Activated CD4-positive, alpha-beta memory T cell treated with anti-CD3 and anti-CD28 coated beads for 36 hours (primary cell): ENCODE data around the gene SARDH. TPM values are rescaled to one million over a fixed set of nuclear protein-coding genes. Genes with fewer than 3 reads are reported as not detected.

Experiments used
- CTCF ChIA-PET: fragments of 350-600 bp; sonication (Branson Sonifier 250); formaldehyde crosslinking; loops from one replicate; lab custom pipeline; 2021; ENCODE audit warnings: antibody characterized with exemption, inconsistent platforms; lab: Charles Lee
- POLR2A ChIA-PET: fragments of 350-600 bp; sonication (Branson Sonifier 250); formaldehyde crosslinking; loops from one replicate; lab custom pipeline; 2021; ENCODE audit warnings: antibody characterized with exemption; lab: Charles Lee
- DNase-seq: peaks from one replicate; pipeline ENCODE4 v3.0.0-alpha.2; 2020
- H3K27ac Mint-ChIP-seq: one replicate; pipeline ENCODE4 v1.8.0; 2021; ENCODE audit warnings: mixed read lengths
- H3K27me3 Mint-ChIP-seq: one replicate; pipeline ENCODE4 v1.8.0; 2021; ENCODE audit warnings: mixed read lengths
- H3K36me3 Mint-ChIP-seq: one replicate; pipeline ENCODE4 v1.8.0; 2021; ENCODE audit warnings: mixed read lengths
- H3K4me1 Mint-ChIP-seq: one replicate; pipeline ENCODE4 v1.8.0; 2021; ENCODE audit warnings: low read depth, mixed read lengths
- H3K4me3 Mint-ChIP-seq: one replicate; pipeline ENCODE4 v1.8.0; 2021; ENCODE audit warnings: mild to moderate bottlenecking, mixed read lengths
- H3K9me3 Mint-ChIP-seq: one replicate; pipeline ENCODE4 v1.8.0; 2021; ENCODE audit warnings: mixed read lengths
- intact Hi-C: fragments of 100-400 bp; cut with micrococcal nuclease; formaldehyde crosslinking; loops from one replicate; pipeline ENCODE4 v1.15.1; 2023
- total RNA-seq, 2 experiments: library from RNA; stranded (reverse); gene quantifications; one replicate each; pipeline ENCODE4 v1.2.3, GENCODE V29; 2021

Gene SARDH
- total RNA-seq, 2 experiments from 2014 or later, result 6.5 to 6.6 TPM

GRCh38 chr9:133643362-133643755, 94.8 kb downstream of the SARDH start:
- no peaks in the 10 kb centered on the region for H3K36me3 Mint-ChIP-seq
- intact Hi-C loops, result no loop called here
- ChIA-PET CTCF (no interaction called here), POLR2A (no interaction called here)
- no peaks in the 10 kb centered on the region for H3K9me3 Mint-ChIP-seq
- no peak overlapping the region for H3K4me3 Mint-ChIP-seq
- H3K27me3 Mint-ChIP-seq, result no peaks in the 10 kb centered on the region
- no peak for DNase-seq
- no peak overlapping the region for H3K27ac Mint-ChIP-seq
- H3K4me1 Mint-ChIP-seq, result no peaks in the 10 kb centered on the region

GRCh38 chr9:133642708-133643361, 95.3 kb downstream of the SARDH start:
- intact Hi-C loops, result no loop called here
- no peak overlapping the region for H3K27ac Mint-ChIP-seq
- H3K27me3 Mint-ChIP-seq, result no peaks in the 10 kb centered on the region
- DNase-seq, result no peak
- H3K4me1 Mint-ChIP-seq, result no peaks in the 10 kb centered on the region
- no peaks in the 10 kb centered on the region for H3K9me3 Mint-ChIP-seq
- H3K36me3 Mint-ChIP-seq, result no peaks in the 10 kb centered on the region
- POLR2A ChIA-PET, result no interaction called here
- CTCF ChIA-PET, result no interaction called here
- H3K4me3 Mint-ChIP-seq, result no peak overlapping the region

DNA sequence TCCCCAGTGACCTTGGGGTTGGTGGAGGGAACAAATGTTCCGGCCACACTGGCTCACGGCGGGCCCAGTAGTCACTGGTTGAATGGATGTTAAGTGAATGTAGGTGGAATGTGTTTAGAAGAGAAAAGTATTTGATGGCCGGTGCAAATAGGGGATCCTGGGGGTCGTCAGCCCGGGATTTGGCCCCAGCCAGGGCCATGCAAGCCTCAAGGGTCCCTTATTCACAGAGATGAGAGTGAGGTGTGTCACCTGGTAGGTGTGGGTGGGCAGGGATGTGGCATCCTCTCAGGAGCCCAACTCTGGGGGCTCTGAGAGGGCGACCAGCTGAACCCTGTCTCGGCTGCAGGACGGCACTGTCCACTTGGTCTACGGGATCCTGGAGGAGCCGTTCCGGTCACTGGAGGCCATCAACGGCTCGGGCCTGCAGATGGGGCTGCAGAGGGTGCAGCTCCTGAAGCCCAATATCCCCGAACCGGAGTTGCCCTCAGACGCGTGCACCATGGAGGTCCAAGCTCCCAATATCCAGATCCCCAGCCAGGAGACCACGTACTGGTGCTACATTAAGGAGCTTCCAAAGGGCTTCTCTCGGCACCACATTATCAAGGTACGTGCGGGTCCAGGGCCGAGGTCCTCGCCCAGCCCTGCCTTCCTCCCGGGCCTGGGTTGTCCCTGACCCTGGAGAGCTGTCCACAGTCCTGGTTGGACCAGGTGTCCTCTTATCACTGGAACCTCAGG, 96.1 kb downstream of the SARDH start:
- H3K4me3 Mint-ChIP-seq, result no peak overlapping the region
- POLR2A ChIA-PET, result no interaction called here
- intact Hi-C loops, result no loop called here
- H3K27ac Mint-ChIP-seq, result no peak overlapping the region
- DNase-seq, result no peak
- H3K9me3 Mint-ChIP-seq, result no peaks in the 10 kb centered on the region
- no peaks in the 10 kb centered on the region for H3K4me1 Mint-ChIP-seq
- no peaks in the 10 kb centered on the region for H3K36me3 Mint-ChIP-seq
- no peaks in the 10 kb centered on the region for H3K27me3 Mint-ChIP-seq
- CTCF ChIA-PET, result no interaction called here

- ChIA-PET POLR2A (no interaction called here), CTCF (no interaction called here)
These were observed 96.8 kb downstream of the SARDH start for GRCh38 chr9:133641396-133641655.

DNA sequence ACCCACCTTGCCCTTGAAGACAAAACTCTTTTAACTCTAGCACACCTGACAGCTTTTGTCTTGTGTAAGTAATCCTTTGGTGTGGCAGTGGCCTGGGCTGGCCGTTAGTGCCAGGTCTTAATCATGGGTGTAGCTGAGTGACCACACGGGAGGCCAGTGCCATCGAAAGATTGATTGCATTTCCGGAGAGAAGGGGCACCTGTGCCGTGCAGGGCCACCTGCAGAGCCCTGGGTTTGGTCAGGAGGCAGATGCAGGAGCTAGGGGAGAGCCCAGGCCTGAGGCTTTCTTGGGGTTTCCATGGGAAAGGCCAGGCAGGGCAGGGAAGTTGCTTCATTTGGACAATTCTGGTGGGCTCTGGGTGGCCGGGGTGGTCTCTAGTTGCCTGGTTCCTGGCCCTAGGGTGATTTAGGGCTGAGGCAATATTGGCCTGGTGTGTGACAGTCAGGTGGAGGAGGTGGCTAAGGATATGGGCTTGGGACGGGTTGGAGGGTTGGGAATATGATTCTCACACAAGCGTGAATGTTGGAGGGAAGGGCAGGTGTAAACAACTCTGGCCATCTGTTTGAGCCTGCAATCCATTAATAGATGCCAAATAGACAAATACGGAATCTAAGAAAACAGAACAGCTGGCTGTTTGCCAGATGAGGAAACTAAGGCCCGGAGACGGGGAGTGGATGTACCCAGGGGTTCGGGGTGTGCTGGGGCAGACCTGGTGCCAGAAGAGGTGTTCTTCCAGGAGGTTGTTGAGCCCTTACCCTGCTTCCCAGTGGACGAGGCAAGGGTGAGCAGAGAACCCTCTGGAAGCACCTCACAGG, 97.4 kb downstream of the SARDH start:
- POLR2A ChIA-PET, result no interaction called here
- CTCF ChIA-PET, result no interaction called here
- no peak for DNase-seq
- no peaks in the 10 kb centered on the region for H3K9me3 Mint-ChIP-seq
- no peak overlapping the region for H3K27ac Mint-ChIP-seq
- intact Hi-C loops, result no loop called here
- H3K27me3 Mint-ChIP-seq, result no peaks in the 10 kb centered on the region
- no peak overlapping the region for H3K4me3 Mint-ChIP-seq
- no peaks in the 10 kb centered on the region for H3K36me3 Mint-ChIP-seq
- no peaks in the 10 kb centered on the region for H3K4me1 Mint-ChIP-seq

More at GRCh38 chr9:133641396-133641655, 96.8 kb downstream of the SARDH start:
- Mint-ChIP-seq H3K9me3 (no peaks in the 10 kb centered on the region), H3K4me1 (no peaks in the 10 kb centered on the region), H3K27me3 (no peaks in the 10 kb centered on the region), H3K36me3 (no peaks in the 10 kb centered on the region), H3K4me3 (no peak overlapping the region), H3K27ac (no peak overlapping the region)
- DNase-seq, result no peak
- intact Hi-C loops, result no loop called here

DNA sequence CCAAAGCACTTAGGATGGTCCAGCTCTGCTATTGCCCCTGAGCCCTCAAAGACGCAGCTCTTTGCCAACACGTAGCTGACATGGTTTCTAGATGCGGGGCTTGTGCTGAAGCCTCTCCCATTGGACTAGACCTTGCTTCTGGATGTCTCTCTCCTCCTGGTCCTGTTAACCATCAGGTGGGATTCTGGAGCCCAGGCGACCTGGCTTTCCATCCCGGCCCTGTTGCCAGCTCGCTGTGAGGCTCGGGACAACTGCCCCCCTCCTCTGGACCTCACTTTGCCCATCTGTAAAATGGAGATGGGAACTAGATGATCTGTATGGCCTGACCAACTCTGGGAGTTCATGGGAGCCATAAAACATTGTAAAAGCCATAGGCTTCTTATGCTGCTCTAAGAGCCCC, 98.0 kb downstream of the SARDH start:
- Mint-ChIP-seq H3K4me1 (no peaks in the 10 kb centered on the region), H3K27ac (no peak overlapping the region), H3K27me3 (no peaks in the 10 kb centered on the region), H3K36me3 (no peaks in the 10 kb centered on the region), H3K9me3 (no peaks in the 10 kb centered on the region), H3K4me3 (no peak overlapping the region)
- DNase-seq, result no peak
- intact Hi-C loops, result no loop called here
- POLR2A ChIA-PET, result no interaction called here
- CTCF ChIA-PET, result no interaction called here

DNA sequence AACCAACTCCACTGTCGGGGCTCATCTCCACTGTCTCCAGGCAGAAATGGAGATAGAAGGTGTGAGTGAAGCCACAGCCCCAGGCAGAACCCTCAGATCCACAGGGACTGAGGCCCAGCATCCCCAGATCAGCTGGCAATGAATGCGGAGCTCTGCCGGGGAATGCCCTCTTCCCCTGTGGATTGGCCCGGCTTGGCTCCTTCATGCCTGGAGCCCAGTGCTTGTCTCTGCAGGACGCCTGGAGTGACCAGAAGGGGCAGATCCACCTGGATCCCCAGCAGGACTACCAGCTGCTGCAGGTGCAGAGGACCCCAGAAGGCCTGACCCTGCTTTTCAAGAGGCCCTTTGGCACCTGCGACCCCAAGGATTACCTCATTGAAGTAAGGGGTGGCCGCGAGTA, 98.5 kb downstream of the SARDH start:
- H3K4me3 Mint-ChIP-seq, result no peak overlapping the region
- POLR2A ChIA-PET, result no interaction called here
- H3K27ac Mint-ChIP-seq, result no peak overlapping the region
- H3K36me3 Mint-ChIP-seq, result no peaks in the 10 kb centered on the region
- no peaks in the 10 kb centered on the region for H3K9me3 Mint-ChIP-seq
- no peak for DNase-seq
- intact Hi-C loops, result no loop called here
- H3K27me3 Mint-ChIP-seq, result no peaks in the 10 kb centered on the region
- CTCF ChIA-PET, result no interaction called here
- H3K4me1 Mint-ChIP-seq, result no peaks in the 10 kb centered on the region

- no peak for DNase-seq
- no peaks in the 10 kb centered on the region for H3K36me3 Mint-ChIP-seq
- H3K4me3 Mint-ChIP-seq, result no peak overlapping the region
- intact Hi-C loops, result no loop called here
- no peaks in the 10 kb centered on the region for H3K4me1 Mint-ChIP-seq
- ChIA-PET CTCF (no interaction called here), POLR2A (no interaction called here)
- no peak overlapping the region for H3K27ac Mint-ChIP-seq
- H3K27me3 Mint-ChIP-seq, result no peaks in the 10 kb centered on the region
- no peaks in the 10 kb centered on the region for H3K9me3 Mint-ChIP-seq
These were observed 99.4 kb downstream of the SARDH start for GRCh38 chr9:133638711-133639110.

GRCh38 chr9:133638076-133638475, 100.1 kb downstream of the SARDH start:
- intact Hi-C loops, result no loop called here
- POLR2A ChIA-PET, result no interaction called here
- Mint-ChIP-seq H3K4me3 (no peak overlapping the region), H3K27me3 (no peaks in the 10 kb centered on the region), H3K36me3 (no peaks in the 10 kb centered on the region), H3K9me3 (no peaks in the 10 kb centered on the region), H3K27ac (no peak overlapping the region), H3K4me1 (no peaks in the 10 kb centered on the region)
- no peak for DNase-seq
- CTCF ChIA-PET, result no interaction called here

GRCh38 chr9:133637451-133638055, 100.6 kb downstream of the SARDH start:
- ChIA-PET CTCF (no interaction called here), POLR2A (no interaction called here)
- Mint-ChIP-seq H3K4me1 (no peaks in the 10 kb centered on the region), H3K27ac (no peak overlapping the region), H3K4me3 (no peak overlapping the region), H3K9me3 (no peaks in the 10 kb centered on the region), H3K36me3 (no peaks in the 10 kb centered on the region), H3K27me3 (peaks cover 1% of the 10 kb centered on the region)
- intact Hi-C loops, result no loop called here
- DNase-seq, result no peak

DNA sequence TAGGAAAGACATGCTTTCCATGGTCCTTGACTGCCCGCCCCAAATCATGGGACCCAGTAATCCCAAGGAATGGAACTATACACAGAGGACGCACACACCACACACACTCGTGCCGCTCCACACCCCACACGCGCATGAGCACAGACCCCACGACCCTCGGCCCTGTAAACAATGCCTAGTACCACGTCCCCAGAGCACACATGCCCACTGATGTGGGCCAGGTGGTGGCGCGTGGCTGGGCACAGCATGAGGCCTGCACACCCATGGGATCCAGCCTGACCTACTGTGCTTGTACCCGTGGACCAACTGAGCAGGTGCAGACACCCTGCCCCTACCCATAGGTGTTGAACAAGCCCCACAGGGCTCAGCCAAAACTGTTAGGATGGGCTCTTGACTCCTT, 101.2 kb downstream of the SARDH start:
- Mint-ChIP-seq H3K9me3 (no peaks in the 10 kb centered on the region), H3K27ac (no peak overlapping the region), H3K4me1 (no peaks in the 10 kb centered on the region), H3K27me3 (peaks cover 1% of the 10 kb centered on the region), H3K4me3 (no peak overlapping the region), H3K36me3 (no peaks in the 10 kb centered on the region)
- CTCF ChIA-PET, result no interaction called here
- intact Hi-C loops, result no loop called here
- no peak for DNase-seq
- POLR2A ChIA-PET, result no interaction called here
